HPDE6-E6E7 (cell line): Measurements from ENCODE around the gene PTPN18.
A peak's percentile ranks its signal among the peaks of the same experiment; 100 is the strongest.
"Not testable (repeated sequence)": the region's sequence is repeated elsewhere in the genome, so short reads cannot be mapped to it uniquely, and the experiment has no call there.

Source experiments
- DNase-seq: peaks from one replicate; pipeline ENCODE4 v3.0.0; 2011; ENCODE audit warnings: missing footprints; ENCODE audit errors: extremely low spot score

Gene PTPN18

GRCh38 chr2:130381145-130381544, 25.3 kb downstream of the PTPN18 start:
- DNase-seq: no peak

DNA sequence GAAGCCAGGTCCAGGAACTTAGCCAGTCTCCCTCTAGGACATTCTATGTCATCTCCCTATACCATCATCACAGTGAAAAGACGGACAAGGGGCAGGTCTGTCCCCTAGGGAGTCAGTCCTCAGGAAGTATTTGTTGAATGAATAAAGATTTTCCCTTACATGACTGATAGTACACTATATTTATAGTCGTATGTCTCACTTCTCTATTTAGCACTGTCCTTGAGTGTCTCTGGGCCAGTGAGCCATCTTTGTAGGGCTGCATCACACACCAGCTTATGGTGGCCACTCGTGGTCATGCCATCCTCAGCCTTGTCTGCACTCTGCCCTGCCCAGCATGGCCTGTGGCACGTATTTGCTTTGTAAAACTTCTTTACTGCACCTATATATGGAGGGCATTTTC, 25.8 kb downstream of the PTPN18 start:
- DNase-seq: no peak

DNA sequence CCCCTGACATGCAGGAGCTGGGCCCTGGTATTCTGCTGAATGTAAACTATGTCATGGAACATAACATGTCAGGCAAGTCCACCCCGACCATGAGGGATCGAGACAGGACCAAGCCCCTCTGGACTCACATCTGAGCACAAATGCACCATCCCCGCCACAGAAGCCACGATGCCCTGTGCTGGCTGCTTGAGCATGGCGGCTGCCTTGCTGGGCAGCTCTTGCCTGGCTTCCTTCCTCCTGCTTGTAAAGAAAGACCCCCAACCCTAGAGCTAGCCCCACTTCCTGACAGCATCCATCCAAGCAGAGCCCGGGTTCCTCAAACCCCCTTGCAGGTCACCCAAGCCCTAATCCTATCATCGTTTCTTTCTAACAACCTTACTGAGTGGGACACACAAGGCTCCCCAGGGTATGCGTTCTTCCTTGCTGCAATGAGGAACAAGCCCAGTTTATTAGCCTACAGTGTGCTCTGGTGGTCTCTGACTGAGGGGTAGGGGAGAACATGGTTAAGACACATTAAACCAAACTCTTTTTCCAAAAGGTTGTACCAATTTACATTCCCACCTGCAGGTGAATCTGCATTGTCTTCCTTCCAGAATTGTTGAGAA, 26.6 kb downstream of the PTPN18 start:
- no peak for DNase-seq

DNA sequence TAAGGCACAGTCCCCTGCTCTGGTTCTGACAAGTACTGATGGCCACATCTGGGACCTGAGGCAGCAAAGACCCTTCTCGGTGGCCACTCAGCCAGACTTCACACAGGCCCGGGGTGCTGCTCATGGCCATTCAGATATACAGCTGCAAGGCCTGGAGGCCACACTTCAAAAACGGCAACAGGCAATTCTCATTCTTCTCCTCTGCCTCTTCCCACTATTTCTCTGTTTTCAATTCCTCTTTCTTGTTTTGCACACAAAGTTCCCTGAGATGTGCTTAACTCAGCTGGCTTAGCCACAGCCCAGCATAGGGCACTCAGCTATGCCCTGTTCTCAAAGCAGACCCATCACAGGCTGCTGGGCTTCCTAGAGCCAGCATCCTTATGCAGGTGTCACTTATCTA, 29.9 kb downstream of the PTPN18 start:
- no peak for DNase-seq

GRCh38 chr2:130387071-130387400, 31.2 kb downstream of the PTPN18 start:
- no peak for DNase-seq

DNA sequence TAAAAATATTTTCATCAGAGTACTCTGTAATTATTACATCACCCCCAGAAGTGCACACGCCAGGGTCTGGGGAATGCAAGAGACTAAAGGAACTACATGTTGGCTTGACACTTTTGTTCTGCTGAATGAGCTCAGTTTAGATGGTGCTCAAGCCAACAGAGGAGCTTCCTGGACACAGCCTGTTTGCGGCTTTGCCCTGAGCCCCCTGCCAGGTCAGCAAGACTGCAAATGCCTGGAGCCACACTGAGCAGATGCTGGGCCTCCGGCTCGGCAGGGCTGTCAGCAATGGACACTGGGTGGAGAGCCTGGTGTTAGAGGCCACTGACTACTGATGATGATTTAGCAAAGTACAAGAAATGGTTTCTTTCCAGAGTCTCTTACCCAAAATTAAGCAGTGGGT, 31.9 kb downstream of the PTPN18 start:
- no peak for DNase-seq

DNA sequence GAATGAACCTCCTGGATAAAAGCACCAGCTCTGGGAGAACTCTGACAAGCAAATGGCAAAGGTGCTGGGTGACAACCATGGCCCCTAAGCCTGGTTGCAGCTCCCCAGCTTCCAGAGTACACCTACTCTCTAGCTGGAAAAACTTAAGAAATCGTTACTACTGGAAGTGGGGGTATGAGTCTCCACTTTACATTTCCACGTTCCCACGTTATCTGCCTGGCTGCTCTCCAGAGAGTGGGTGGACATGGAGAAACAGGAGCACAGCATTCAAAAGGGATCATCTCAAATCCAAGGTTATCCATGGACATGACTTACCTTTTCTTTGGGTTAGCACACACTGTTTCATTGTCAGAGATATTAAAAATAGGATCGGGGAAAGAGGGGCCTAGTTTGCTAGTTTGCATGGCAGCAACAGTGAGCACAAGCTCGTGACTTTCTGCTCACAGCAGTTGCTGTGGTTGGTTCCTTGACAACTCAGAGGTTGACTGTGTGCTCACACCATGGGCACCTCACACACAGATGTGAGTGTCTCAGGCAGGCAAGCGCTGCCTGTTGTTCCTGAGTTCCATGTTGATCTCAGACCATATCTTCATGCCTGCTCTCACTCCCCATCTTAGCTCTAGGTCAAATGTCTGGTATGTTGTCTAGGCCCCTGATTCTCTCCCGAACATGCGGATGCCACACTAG, 32.5 kb downstream of the PTPN18 start:
- no peak for DNase-seq

GRCh38 chr2:130389358-130389757, 33.5 kb downstream of the PTPN18 start:
- no peak for DNase-seq

DNA sequence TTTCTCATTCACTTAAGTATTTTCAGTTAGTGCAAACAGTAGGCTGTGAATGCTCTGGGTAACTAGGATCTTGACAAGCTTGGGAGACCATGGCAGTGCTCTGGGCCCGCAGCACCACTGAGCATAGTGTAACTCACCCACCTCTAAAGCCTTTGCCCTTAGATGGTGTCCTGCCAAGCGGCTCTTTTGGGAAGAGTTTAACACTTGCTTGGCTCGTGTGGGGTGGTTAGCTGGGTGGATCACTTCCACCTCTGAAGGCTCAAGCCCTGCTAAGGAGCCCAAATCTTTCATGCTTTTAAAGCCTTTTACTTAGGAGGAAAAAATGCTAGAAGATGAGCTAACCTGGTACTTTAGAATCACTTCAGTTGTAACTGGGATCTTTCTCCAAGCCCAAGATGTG, 33.9 kb downstream of the PTPN18 start:
- DNase-seq: no peak

GRCh38 chr2:130390460-130391057, 34.7 kb downstream of the PTPN18 start:
- DNase-seq: no peak

- peak; percentile 65 for DNase-seq
Observed at GRCh38 chr2:130391058-130391871, 35.4 kb downstream of the PTPN18 start.

DNA sequence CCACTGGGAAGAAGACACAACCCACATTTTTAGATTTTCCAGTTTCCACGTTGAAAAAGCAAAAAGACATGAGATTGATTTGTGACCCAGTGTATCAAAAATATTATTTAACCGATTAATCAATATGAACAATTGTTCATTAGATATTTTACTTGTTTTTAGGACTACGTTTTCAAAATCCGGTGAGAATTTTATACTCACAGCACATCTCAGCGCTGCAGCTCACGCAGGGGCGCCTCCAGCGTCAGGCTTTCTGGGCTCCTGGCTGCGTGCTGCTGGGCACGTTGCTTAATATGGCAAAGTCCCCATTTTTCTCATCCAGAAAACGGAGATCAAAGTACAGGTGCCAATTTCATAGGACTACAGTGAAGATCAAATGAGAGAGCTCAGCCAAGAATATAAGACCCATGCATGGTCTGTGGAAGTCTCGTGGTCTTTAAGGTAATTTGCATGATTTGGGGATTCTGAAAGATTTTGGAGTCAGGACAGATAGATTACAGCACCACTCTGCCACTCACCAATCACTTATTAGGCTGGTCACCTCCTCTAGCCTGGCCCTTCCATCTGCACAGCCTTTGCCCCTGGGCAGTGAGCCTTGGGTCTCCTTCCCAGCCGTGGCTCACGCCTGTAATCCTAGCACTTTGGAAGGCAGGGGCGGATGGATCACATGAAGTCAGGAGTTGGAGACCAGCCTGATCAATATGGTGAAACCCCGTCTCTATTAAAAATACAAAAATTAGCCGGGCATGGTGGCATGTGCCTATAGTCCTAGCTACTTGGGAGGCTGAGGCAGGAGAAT, 36.2 kb downstream of the PTPN18 start:
- DNase-seq: no peak

- no peak for DNase-seq
Observed at GRCh38 chr2:130393318-130393910, 37.6 kb downstream of the PTPN18 start.

DNA sequence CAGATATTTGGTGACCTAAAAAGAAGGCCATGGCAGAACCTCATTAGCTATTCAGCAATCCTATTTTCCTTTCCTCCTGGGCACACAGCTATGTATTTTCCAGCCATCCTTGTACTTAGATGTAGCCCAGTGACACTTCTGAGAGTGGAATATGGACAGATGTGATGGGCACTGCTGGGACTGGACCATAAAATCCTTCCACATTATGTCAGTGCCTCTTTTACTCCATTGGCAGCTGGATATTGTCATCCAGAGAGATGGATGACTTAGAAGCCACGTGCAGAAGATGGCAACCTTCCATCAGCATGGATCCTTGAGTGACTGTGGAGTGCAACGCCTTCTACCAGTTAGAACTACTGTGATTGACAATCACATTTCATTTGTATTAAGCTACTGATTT, 50.4 kb downstream of the PTPN18 start:
- DNase-seq: not testable (repeated sequence)

DNA sequence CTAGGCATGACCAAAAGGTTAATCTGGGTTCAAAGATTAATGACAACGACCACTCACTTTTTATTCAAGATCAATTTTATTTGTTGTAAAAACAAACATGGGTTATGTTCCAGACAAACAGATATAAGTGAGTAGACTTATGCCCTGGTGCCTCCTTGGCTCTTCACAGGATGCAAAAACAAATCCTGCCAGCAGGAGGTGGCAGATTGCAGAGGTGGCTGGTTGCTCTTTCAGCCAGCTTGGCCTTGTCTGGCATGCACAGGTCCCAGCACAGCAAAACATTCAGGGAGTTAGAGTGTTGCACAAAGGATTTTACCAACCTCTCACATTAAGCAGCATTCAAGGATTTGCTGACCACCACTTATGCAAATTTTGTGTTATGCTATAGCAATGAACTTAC, 60.8 kb downstream of the PTPN18 start:
- DNase-seq: not testable (repeated sequence)

- DNase-seq: not testable (repeated sequence)
Observed at GRCh38 chr2:130418845-130419244, 63.0 kb downstream of the PTPN18 start.
